Measurements from ENCODE around the gene SLC33A1. TPM values are rescaled to one million over a fixed set of nuclear protein-coding genes. Genes with fewer than 3 reads are reported as not detected.

The SLC33A1 gene
- total and polyA plus RNA-seq, 2 of the 13 experiments (the other 11 are each of a cell fraction or from before 2014, with no cell fraction given), result 20.0 to 32.1 TPM

GRCh38 chr3:155835341-155836071 lies 18.7 kb downstream of the SLC33A1 start:
- no peak overlapping the region for H3K9ac ChIP-seq (ENCODE audit: insufficient read depth, low read depth, low read length)
- no peak for DNase-seq (ENCODE audit: low spot score)
- intact Hi-C loops (cut with micrococcal nuclease; ENCODE audit: unreplicated experiment), result no loop called here
- H3K9me3 ChIP-seq (ENCODE audit: low read length), result no peaks in the 10 kb centered on the region
- no peaks in the 10 kb centered on the region for H4K20me1 ChIP-seq (ENCODE audit: insufficient read depth, low read length)
- no TSS peak for BruUV-seq (replicated peaks)
- POLR2A ChIA-PET, result no interaction called here
- WGBS (ENCODE audit: low lambda C conversion rate), result 92% methylated on average over 9 of the region's 9 CpGs
- H3K36me3 ChIP-seq (replicated peaks in 1 of 2; ENCODE audit: control insufficient read depth in 1 of 2, insufficient read depth in 2 of 2, low read length in 2 of 2), result peaks cover 0 to 7% of the 10 kb centered on the region in 2 experiments; a peak in 2 of 5 replicates
- H3K4me1 ChIP-seq (ENCODE audit: insufficient read depth, low read length), result no peaks in the 10 kb centered on the region
- H3K4me3 ChIP-seq (replicated peaks in 1 of 3; ENCODE audit: insufficient read depth in 1 of 3, low read depth in 2 of 3, low read length in 3 of 3), result no peak overlapping the region
- H3K4me2 ChIP-seq (ENCODE audit: low read depth, low read length), result no peak overlapping the region
- H3K27me3 ChIP-seq (ENCODE audit: control insufficient read depth in 1 of 2, insufficient read depth in 2 of 2, low read length in 2 of 2), result no peaks in the 10 kb centered on the region
- no peaks in the 10 kb centered on the region for H3K79me2 ChIP-seq (ENCODE audit: insufficient read depth, low read length)
- no peak overlapping the region for H3K27ac ChIP-seq (ENCODE audit: extremely low read length, insufficient read depth, low read length)
- FAIRE-seq, result no peak
- no peak overlapping the region for H2AFZ ChIP-seq (ENCODE audit: low read length)
- peak; percentile 59 for ATAC-seq
- CTCF ChIA-PET (ENCODE audit: low intra/inter-chr PET ratio, low total read pairs), result no interaction called here
- in situ Hi-C loops (cut with HindIII; ENCODE audit: extremely low pct_ligation_motif_present, low pct_unique_long_range_greater_than_20kb), result no loop called here
- no peak for TF ChIP-seq ZNF20 (CRISPR knock-in tag; IDR thresholded peaks at IDR 0.05)
- no peak for TF ChIP-seq TBP (CRISPR knock-in tag; IDR thresholded peaks at IDR 0.05)
- no peak for TF ChIP-seq HNRNPLL (IDR thresholded peaks at IDR 0.05; ENCODE audit: low read depth, low read length, poor library complexity, severe bottlenecking)
- no peak for TF ChIP-seq ARID5B (CRISPR knock-in tag; IDR thresholded peaks at IDR 0.05)
- no peak for TF ChIP-seq ZNF576 (CRISPR knock-in tag; IDR thresholded peaks at IDR 0.05)
- TF ChIP-seq ZNF710 (CRISPR knock-in tag; IDR thresholded peaks at IDR 0.05; ENCODE audit: borderline replicate concordance), result no peak
- TF ChIP-seq TBL1XR1 (IDR thresholded peaks at IDR 0.05; ENCODE audit: borderline replicate concordance, low read length, partially characterized antibody), result no peak
- TF ChIP-seq SOX5 (CRISPR knock-in tag; IDR thresholded peaks at IDR 0.05; ENCODE audit: borderline replicate concordance), result no peak
- TF ChIP-seq ZNF430 (CRISPR knock-in tag; IDR thresholded peaks at IDR 0.05), result no peak
- TF ChIP-seq ZNF225 (CRISPR knock-in tag; IDR thresholded peaks at IDR 0.05), result no peak
- TF ChIP-seq GZF1 (CRISPR knock-in tag; IDR thresholded peaks at IDR 0.05), result no peak
- no peak for TF ChIP-seq HMGXB4 (CRISPR knock-in tag; IDR thresholded peaks at IDR 0.05; ENCODE audit: borderline replicate concordance in 1 of 2, low read depth in 1 of 2)
